Osteocyte (in vitro differentiated cells): Measurements from ENCODE around the gene KANTR. TPM values are rescaled to one million over a fixed set of nuclear protein-coding genes. Genes with fewer than 3 reads are reported as not detected.

Experiments used
- DNase-seq: peaks from one replicate; pipeline ENCODE4 v3.0.0; 2021; ENCODE audit warnings: mixed read lengths; ENCODE audit not compliant: unreplicated experiment; ENCODE audit errors: extremely low spot score
- H3K27ac Mint-ChIP-seq: one replicate; pipeline ENCODE4 v1.8.0; 2021; ENCODE audit warnings: mild to moderate bottlenecking, mixed read lengths; ENCODE audit not compliant: unreplicated experiment
- H3K27me3 Mint-ChIP-seq: one replicate; pipeline ENCODE4 v1.8.0; 2021; ENCODE audit warnings: mixed read lengths; ENCODE audit not compliant: unreplicated experiment
- H3K36me3 Mint-ChIP-seq: one replicate; pipeline ENCODE4 v1.8.0; 2021; ENCODE audit warnings: mixed read lengths; ENCODE audit not compliant: unreplicated experiment
- H3K4me1 Mint-ChIP-seq: one replicate; pipeline ENCODE4 v1.8.0; 2021; ENCODE audit warnings: mixed read lengths; ENCODE audit not compliant: unreplicated experiment
- H3K4me3 Mint-ChIP-seq: one replicate; pipeline ENCODE4 v1.8.0; 2021; ENCODE audit warnings: mild to moderate bottlenecking, moderate library complexity, mixed read lengths; ENCODE audit not compliant: unreplicated experiment
- H3K9me3 Mint-ChIP-seq: one replicate; pipeline ENCODE4 v1.8.0; 2021; ENCODE audit warnings: mixed read lengths; ENCODE audit not compliant: unreplicated experiment
- CTCF ChIP-seq: fragments of 200-600 bp; sonication (generic); IDR thresholded peaks from 2 replicates; pipeline ENCODE4 v1.5.0; 2021; ENCODE audit warnings: antibody characterized with exemption, mild to moderate bottlenecking, moderate library complexity
- total RNA-seq: library from RNA; stranded (reverse); gene quantifications from 2 replicates; pipeline ENCODE4 v1.2.1, GENCODE V29; 2021

The KANTR gene
- total RNA-seq, 1 donor from 2014 or later = 12.4 TPM

GRCh38 chrX:53085661-53086229 is 8.2 kb upstream of the KANTR start:
- Mint-ChIP-seq H3K27me3 (no peaks in the 10 kb centered on the region), H3K4me3 (no peak overlapping the region), H3K9me3 (no peaks in the 10 kb centered on the region), H3K27ac (no peak overlapping the region), H3K4me1 (peaks cover 19% of the 10 kb centered on the region), H3K36me3 (peaks cover 15% of the 10 kb centered on the region)
- no peak for TF ChIP-seq CTCF
- DNase-seq = no peak

GRCh38 chrX:53086464-53086863 is 7.5 kb upstream of the KANTR start:
- Mint-ChIP-seq H3K4me1 (peaks cover 16% of the 10 kb centered on the region), H3K27me3 (no peaks in the 10 kb centered on the region), H3K4me3 (no peak overlapping the region), H3K36me3 (peaks cover 15% of the 10 kb centered on the region), H3K27ac (no peak overlapping the region), H3K9me3 (no peaks in the 10 kb centered on the region)
- DNase-seq = no peak
- no peak for TF ChIP-seq CTCF

GRCh38 chrX:53087388-53087831 is 6.5 kb upstream of the KANTR start:
- Mint-ChIP-seq H3K4me3 (no peak overlapping the region), H3K9me3 (no peaks in the 10 kb centered on the region)

GRCh38 chrX:53088136-53088974 is 5.6 kb upstream of the KANTR start:
- Mint-ChIP-seq H3K4me3 (peak overlapping the region; percentile 79), H3K9me3 (no peaks in the 10 kb centered on the region), H3K27ac (peak overlapping the region; percentile 86), H3K4me1 (peaks cover 15% of the 10 kb centered on the region), H3K27me3 (no peaks in the 10 kb centered on the region), H3K36me3 (peaks cover 15% of the 10 kb centered on the region)
- no peak for DNase-seq
- TF ChIP-seq CTCF = no peak

More at GRCh38 chrX:53087388-53087831, 6.5 kb upstream of the KANTR start:
- no peak for DNase-seq
- TF ChIP-seq CTCF = no peak
- H3K27me3 Mint-ChIP-seq = no peaks in the 10 kb centered on the region
- H3K27ac Mint-ChIP-seq = peak overlapping the region; percentile 10
- H3K36me3 Mint-ChIP-seq = peaks cover 15% of the 10 kb centered on the region
- peaks cover 16% of the 10 kb centered on the region for H3K4me1 Mint-ChIP-seq

GRCh38 chrX:53089224-53089842 is 4.6 kb upstream of the KANTR start:
- Mint-ChIP-seq H3K4me3 (peak overlapping the region; percentile 79), H3K27ac (peak overlapping the region; percentile 86), H3K36me3 (peaks cover 14% of the 10 kb centered on the region), H3K27me3 (no peaks in the 10 kb centered on the region), H3K9me3 (no peaks in the 10 kb centered on the region), H3K4me1 (peaks cover 9% of the 10 kb centered on the region)
- DNase-seq = no peak
- peak; percentile 72 for TF ChIP-seq CTCF
